Activated naive CD4-positive, alpha-beta T cell treated with Interleukin-2 at 50 U/mL for 16 hours (primary cell): ENCODE data around the gene GNB1L.

Source experiments
- DNase-seq: peaks from one replicate; pipeline ENCODE4 v3.0.0-alpha.2; 2020

Gene GNB1L

DNA sequence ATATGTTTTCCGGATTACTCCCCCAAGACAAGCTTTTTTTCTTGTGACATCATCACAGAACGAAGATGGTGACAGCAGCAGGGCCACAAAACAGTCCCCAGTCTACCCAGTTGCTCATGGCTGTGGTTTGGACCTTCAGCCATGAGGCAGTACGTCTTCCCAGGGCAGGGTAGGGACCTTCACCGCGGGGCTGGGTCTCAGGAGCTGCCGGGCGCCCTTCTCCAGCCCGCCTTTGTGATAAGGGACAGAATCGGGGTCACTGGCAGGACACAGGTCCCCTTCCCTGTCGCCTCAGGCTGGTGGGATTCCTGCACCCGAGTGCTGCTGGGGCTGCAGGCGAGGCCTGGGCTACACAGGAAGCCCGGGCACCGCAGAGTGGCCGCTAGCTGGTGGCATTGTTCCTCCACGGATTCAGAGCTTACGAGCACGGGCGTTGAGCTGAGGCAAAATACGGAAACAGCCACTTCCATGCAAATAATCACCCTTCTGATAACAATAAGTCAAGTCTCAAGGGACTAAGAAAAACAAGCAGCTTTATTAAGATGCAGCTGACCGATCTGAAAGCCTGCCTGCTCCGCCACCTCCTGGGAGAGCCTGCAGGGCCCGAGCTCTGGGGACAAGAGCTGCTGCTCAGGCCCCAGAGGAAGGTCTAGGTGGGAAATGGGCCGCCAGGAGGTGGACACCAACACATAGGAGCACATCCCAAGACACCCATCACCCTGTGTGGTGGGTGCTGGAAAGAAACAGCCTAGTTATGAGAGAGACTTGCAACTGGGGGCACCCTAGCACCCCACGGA lies 81.8 kb downstream of the GNB1L start:
- no peak for DNase-seq

GRCh38 chr22:19772422-19772672 lies 82.3 kb downstream of the GNB1L start:
- no peak for DNase-seq

GRCh38 chr22:19770349-19771220 lies 84.1 kb downstream of the GNB1L start:
- DNase-seq = no peak

- DNase-seq = no peak
Measured at GRCh38 chr22:19769393-19769715, 85.3 kb downstream of the GNB1L start.

- no peak for DNase-seq
Measured at GRCh38 chr22:19767427-19768341, 87.0 kb downstream of the GNB1L start.

DNA sequence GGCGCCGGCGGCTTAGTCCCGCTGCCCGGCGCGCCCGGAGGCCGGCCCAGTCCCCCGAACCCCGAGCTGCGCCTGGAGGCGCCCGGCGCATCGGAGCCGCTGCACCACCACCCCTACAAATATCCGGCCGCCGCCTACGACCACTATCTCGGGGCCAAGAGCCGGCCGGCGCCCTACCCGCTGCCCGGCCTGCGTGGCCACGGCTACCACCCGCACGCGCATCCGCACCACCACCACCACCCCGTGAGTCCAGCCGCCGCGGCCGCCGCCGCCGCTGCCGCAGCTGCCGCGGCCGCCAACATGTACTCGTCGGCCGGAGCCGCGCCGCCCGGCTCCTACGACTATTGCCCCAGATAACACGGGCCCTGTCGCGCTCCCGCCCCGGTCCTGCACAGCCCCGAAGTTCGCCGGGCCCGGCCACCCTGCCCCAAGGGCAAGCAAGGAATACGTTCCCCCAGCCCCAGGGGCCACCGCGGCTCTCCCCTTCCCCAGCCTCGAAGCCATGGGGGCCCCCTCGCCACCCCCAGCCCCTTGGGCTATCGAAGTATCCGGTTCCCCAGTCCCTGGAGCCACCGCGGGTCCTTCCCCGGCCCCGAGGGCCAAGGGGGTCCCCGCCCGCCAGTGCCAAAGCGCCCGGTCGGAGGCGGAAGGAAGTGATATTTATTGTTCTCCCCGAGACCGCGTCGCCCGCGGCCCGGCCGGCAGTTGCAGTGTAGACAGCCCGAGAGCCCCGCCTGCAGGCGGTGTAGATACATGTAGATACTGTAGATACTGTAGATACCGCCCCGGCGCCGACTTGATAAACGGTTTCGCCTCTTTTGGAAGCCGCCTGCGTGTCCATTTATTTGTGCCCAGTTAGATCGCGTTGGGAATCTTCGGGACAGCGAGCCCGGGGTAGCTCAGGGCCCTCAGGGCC lies 87.9 kb downstream of the GNB1L start:
- peak; percentile 46 for DNase-seq

- DNase-seq = no peak
Measured at GRCh38 chr22:19766240-19766510, 88.5 kb downstream of the GNB1L start.

GRCh38 chr22:19765477-19766239 lies 89.0 kb downstream of the GNB1L start:
- no peak for DNase-seq

DNA sequence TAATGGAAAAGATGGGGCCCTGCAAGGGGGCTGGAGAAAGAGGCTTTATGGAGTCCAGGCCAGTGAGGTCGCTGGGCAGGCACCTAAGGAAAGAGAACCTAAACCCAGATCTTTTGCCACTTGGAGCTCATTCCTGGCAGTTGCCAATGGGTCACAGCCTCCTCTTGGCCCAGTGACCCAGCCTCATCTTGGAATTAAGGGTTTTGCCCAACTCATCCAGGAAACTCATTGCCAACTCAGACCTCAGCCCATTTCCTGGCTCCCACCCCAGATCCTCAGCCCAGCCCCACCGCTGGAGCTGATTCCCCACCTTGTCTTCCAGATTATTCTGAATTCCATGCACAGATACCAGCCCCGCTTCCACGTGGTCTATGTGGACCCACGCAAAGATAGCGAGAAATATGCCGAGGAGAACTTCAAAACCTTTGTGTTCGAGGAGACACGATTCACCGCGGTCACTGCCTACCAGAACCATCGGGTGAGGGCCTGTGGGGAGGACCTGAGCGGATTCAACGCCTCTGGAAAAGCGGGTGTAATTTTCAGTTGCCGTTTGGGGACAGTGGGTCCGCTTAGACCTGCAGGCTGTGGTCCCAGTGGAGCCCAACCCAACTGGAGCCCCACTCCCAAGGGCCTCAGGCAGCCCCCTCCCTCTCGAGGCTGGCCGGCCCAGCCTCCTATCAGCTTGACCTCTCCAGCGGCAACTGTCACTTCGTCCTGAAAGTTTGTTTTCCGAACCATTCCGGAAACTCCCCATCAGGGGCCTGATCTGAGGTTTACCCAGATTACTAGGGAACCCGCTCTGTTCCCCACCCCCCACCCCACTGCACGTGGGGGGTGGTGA lies 89.8 kb downstream of the GNB1L start:
- no peak for DNase-seq

GRCh38 chr22:19764299-19764593 lies 90.4 kb downstream of the GNB1L start:
- DNase-seq = no peak

DNA sequence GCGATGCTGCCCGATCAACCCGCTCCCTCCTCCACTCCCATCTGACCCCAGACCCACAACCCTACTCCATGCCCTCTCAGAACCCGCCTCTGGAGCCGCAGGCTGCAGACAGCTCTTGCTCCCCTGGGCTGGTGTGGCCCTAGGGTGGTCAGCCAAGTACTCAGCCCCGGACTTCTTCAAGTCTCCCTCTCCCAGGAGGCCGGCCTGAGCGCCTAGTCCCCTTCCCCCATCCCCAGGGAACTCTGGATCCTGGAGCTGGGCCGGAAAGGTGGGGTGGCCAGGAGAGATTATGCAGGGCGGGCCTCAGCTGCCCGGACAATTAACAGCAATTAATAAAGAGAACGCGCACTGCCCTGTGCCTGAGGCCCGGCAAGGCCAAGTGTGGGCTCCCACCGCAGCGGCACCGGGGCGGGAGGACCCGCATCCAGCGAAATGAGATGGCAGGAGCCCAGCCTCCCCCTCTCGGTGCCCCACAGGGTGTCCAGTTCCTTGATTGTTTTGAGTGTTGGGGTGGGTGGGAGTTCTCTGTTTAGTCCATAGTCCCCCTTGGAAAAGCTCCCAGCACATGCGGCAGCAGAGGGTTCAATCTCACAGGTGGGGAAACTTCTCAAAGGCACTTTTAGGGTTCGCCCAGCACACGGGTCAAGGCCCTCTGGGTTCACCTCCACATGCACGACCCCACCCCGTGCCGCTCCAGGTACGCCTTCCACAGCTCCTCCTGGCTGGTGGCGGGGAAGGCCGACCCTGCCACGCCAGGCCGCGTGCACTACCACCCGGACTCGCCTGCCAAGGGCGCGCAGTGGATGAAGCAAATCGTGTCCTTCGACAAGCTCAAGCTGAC lies 91.0 kb downstream of the GNB1L start:
- DNase-seq = no peak

GRCh38 chr22:19762568-19763457 lies 91.9 kb downstream of the GNB1L start:
- DNase-seq = no peak

DNA sequence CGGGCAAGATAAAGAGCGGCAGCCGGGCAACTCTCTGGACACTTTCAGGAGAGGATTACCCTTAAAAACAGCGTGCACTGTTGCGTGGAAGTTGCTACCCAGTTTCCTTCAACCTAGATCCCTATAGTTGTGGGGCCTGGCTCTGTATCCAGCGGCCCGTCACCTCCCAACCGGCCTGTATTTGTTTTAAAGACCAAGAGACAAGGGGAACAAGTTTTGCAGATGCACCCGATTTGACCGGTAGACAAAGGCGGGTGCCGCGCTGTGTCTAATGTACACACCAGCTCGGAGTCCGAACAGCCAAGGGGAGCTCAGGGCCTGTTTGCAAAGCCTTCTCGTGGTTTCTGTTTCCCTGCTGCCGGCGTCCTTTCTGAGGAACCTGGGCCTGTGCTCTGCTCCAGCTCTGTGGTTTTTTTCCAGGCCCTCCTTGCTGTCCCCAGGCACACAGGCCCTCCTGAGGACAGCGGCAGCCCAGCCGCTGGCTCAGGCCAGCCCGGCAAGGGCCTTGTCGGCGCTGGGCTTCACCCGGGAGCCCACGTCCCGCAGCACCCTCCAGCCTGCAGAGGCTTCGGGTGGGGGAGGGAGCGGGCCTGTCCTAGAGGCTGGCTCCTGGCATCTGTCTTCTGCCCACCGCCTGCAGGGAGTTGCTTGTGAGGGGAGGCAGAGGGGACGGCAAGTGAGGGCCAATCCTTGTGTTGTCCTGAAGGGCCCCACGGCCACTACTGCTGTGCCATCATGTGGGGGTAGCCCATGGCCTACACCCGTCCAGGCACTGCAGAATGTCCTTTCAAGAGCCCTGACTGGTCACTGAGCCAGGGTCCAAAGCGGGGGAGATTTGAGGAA lies 92.7 kb downstream of the GNB1L start:
- no peak for DNase-seq

GRCh38 chr22:19760951-19761724 lies 93.5 kb downstream of the GNB1L start:
- DNase-seq = no peak

GRCh38 chr22:19760058-19760950 lies 94.4 kb downstream of the GNB1L start, which contains the start of gene TBX1:
TBX1 (plus strand) TSS chr22:19760778; CDS start chr22:19760844, 66 bp downstream.
- no peak for DNase-seq

DNA sequence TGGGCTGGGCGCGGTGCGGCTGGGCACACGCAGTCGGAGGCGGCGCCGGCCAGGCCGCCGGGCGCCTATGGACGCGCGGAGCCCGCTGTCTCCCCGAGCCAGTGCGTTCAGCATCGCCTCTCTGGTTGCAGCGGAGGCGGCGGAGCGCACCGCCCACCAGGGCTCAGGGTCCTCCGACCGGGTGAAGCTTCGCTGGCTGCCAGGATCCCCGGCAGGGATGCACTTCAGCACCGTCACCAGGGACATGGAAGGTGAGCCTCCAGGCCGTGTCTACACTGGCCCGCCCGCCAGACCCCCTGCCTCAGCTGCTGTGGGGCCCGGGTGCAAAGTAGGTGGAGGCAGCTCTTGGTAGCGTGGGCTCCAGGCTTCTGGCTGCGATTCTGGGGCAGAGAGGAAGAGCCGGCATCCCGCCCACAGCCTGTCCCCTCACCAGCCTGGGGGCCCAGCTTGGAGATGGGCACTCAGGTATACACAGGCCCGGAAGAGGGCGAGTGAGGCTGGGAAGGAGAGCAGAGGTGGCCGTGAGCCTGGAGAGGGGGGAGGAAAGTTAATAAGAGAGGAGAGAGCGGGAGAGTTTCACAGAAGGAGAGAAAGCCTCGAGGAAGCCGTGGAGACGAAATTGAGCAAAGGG lies 95.1 kb downstream of the GNB1L start:
- no peak for DNase-seq
